ENCODE measurements around the gene RNASEL. TPM values are rescaled to one million over a fixed set of nuclear protein-coding genes. Genes with fewer than 3 reads are reported as not detected.

RNASEL gene
- total RNA-seq, 2 experiments from 2014 or later: 4.2 to 4.3 TPM

DNA sequence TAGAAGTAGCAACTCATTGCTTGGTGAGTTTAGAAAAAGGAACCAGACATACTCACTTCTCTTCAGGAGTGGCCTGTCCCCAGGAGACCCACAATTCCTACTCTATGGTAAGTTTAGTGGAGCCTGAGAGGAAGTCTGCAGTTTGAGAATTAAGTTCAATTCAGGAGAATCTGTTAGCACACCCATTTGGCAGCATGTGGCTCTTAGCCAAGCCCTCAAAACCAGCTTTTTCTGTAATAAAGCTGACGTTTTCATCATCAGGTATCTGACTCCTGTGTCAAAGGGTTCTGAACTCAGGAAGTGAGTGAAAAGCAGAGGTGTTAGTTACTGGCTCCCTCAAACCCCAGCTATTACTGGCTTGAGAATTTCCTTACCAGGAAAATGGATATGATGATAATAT is 35.5 kb upstream of the RNASEL start:
- CTCF ChIA-PET: interaction anchor here (0.6 to 1.8 kb wide), 2 partner anchors 8 to 28 kb away, joined by 3 to 5 read pairs; no protein-coding TSS in a partner anchor
- POLR2A ChIA-PET: no interaction called here

DNA sequence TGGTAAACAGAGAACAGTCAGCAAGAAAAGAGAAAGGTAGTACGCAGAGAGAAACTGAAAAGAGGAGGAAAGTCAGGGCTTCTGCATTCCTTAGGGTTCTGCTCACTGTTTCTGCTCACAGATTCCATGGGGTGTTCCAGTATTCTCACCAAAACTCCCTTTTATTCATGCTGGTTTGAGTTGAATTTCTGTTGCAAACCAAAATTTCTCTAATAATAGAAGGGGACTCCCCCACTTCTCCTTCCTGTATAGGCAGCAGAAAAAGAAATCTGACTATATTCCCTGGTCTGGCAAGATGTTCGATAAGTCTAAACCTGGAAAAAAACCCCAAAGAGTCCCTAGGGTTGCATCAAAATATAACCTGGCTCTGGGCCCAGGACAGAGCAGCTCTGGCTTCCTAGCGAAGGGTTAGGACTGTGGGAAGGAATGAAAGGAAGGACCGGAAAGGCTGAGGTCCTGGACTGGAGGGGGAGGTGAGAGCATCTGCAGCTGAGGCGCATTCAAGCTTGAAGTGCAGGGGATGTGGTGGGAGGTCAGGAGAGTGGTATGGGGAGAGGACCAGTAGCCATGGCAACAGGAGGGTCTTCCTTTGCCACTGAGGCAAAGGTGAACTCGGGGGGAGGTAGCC is 34.0 kb upstream of the RNASEL start:
- ChIA-PET POLR2A (no interaction called here), CTCF (no interaction called here)

DNA sequence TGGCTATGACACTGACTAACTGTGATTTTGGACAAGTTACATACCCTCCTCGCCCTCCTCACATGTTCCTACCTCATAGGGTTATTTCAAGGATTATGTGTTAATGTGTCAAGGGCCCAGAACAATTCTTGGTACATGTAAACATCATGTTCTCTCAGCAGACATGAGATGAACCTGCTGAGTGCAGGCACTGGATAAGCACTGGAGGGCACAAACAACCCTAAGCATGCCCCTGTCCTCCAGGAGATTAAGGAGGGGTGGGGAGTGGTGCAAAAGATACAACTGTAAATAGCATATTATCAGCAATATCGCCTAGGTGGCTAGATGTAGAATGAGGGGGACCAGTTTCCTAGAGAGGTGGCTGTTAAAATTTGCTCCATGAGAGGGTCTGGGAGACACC is 32.9 kb upstream of the RNASEL start:
- POLR2A ChIA-PET: no interaction called here
- CTCF ChIA-PET: no interaction called here

DNA sequence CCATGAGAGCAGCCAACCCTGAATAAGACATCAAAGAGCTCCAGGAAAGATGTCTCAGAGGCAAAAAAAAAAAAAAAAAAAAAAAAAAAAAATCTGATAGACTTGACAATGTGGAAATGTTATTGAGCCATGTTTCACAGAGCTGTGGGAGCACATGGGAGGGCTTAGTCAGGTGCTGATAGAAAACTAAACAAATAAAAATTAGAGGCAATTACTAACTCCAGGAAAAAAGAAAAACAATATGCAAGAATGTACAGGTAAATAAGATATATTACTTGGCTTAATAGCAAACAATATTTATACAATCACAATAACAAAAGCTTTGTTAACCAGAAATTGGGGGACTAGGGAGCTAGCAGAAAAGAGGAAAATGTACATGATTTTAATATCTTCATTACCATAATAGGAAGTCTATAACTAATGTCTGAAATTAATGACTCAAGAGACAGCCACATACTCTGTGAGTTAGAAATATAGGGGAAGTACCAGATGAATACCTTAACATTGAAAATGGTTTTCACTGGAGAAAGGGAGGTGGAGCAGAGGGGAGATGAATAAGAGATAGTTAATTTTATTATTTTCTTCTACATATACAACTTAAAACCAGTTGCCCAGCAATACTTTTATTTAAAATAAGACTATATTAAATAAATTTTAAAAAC is 32.0 kb upstream of the RNASEL start:
- POLR2A ChIA-PET: interaction anchor here (0.6 kb wide), 1 partner anchor 18 kb away, joined by 3 read pairs; no protein-coding TSS in a partner anchor
- CTCF ChIA-PET: interaction anchor here (3.0 kb wide), 1 partner anchor 9 kb away, joined by 8 read pairs; no protein-coding TSS in a partner anchor

DNA sequence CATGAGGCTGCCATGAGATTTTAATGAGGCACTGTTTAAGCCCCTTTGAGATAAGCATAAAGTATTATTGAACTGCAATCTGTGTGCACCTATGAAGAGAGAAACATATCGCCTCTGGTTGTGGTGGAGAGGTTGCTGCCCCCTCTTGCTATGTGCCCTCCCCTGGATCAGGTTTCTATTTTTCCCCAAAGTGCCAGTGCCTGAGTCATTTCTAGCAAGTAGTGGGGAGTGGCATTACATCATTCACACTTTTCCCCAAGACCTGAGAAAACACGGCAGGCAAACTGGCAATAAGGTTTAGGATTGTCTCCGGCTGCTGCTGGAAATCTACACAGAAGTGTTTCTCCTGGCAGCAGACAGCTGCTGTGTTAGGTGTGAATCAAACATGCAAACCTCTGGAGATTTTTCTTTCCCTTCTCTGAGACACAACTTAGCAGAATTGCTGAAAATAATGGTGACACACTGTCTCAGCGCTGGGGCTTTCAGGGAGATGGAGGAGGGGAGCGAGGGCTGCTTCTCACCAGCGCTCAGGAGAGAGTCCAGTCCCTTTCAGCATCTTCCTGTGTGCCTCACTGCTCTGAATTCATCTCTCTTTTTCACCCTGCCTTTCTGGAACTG is 28.8 kb upstream of the RNASEL start:
- ChIA-PET POLR2A (no interaction called here), CTCF (interaction anchor here (1.3 to 3.0 kb wide), 3 partner anchors 10 to 165 kb away, joined by 3 to 8 read pairs (median 3); no protein-coding TSS in a partner anchor)

DNA sequence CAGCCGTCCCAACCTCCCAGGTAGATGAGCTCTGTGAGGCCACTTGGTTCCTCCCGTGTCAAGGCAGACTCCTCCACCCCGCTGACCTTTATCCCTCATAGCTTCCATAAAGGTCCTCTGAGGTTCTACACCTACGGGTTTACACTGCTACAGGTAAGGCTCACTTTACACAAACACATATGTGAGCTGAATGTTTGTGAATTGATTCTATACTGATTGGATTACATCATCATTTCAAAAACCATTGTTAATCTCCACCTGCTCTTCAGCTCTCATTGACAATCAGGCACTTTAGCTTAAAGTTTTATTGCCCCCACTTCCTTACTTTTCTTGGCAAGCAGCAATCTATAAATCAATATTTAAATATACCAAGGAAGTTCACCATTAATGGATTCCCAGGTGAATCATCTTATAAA is 28.0 kb upstream of the RNASEL start:
- POLR2A ChIA-PET: interaction anchor here (0.6 to 2.7 kb wide), 5 partner anchors 12 to 273 kb away, joined by 3 to 19 read pairs (median 4); no protein-coding TSS in a partner anchor
- CTCF ChIA-PET: interaction anchor here (0.6 to 30.8 kb wide), 5 partner anchors 8 to 170 kb away, joined by 3 to 459 read pairs (median 5); partner anchors contain the start of genes NPL and RGS16

DNA sequence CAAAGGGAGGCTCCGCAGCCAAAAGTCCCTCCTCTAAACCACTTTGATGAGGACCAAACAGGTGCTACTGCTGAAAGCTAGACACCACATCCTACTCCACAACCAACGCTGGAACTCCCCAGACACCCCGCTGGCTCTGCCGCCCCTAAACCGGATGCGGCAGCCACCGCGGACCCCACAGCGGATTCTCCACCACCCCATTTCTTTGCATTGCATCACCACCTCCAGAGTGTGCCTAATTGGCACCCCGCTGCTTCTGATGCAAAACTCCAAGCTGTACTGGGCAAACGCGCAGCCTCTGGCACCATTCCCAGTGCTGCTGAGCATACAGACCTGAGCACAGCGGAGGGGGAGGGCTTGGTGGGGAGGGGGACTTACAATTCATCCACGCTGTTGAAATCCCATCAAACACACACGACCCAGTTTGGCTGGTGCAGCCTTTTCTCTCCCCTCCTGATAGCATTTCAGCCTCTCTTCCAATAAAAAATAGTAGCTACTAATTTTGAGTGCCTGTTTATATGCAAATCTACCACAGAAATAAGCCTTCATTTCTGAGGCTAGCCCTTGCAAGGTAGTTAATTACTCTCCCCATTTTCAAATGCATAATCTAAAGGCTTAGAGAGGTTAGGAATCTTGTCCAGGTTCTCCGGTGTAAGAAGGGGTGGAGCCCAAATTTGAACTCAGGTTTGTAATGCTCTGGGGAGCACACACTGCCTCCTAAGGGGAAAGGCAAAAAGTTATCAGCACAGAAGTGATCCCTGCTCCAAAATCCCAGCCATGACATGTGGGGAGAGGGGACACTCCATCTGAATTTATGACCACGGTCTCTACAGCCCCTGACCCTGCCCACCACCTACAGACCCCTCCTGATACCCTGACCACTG is 27.3 kb upstream of the RNASEL start:
- ChIA-PET POLR2A (interaction anchor here (0.6 to 2.7 kb wide), 8 partner anchors 8 to 274 kb away, joined by 3 to 19 read pairs (median 6); no protein-coding TSS in a partner anchor), CTCF (interaction anchor here (0.6 to 30.8 kb wide), 8 partner anchors 9 to 170 kb away, joined by 3 to 459 read pairs (median 9); partner anchors contain the start of genes NPL and RGS16)

DNA sequence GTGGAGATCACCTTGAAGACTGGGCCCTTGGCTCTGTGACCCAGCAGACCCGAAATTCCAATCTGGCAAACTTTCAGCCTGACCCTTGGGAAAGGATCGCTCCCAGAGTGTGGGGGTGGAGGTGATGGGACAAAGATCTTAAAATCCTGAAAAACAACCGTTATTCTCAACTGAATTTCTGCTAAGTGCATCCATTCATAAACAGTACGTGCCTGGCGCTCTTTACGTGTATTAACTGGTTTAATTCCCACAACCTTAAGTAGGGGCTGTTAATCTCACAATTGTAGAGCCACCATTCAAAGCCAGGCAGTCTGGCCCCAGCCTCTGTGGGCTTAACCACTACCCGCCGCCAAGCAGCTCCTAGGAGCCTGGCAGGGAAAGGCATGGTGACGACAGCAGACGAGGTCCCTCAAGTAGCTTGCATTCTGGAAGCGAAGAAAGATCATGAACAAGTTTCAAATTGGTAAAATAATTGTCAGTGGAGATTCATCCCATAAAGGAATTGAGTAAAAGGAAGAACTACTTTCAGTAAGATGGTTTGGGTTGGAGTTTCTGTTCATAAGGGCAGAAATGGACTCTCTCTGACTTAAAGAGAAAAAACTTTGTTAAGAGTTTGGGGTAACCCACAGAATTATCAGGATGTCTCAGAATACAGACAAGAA is 26.5 kb upstream of the RNASEL start:
- POLR2A ChIA-PET: interaction anchor here (1.0 to 2.7 kb wide), 5 partner anchors 8 to 174 kb away, joined by 3 to 19 read pairs (median 9); no protein-coding TSS in a partner anchor
- CTCF ChIA-PET: interaction anchor here (1.6 to 30.8 kb wide), 7 partner anchors 9 to 171 kb away, joined by 5 to 459 read pairs (median 9); partner anchors contain the start of genes NPL and RGS16

DNA sequence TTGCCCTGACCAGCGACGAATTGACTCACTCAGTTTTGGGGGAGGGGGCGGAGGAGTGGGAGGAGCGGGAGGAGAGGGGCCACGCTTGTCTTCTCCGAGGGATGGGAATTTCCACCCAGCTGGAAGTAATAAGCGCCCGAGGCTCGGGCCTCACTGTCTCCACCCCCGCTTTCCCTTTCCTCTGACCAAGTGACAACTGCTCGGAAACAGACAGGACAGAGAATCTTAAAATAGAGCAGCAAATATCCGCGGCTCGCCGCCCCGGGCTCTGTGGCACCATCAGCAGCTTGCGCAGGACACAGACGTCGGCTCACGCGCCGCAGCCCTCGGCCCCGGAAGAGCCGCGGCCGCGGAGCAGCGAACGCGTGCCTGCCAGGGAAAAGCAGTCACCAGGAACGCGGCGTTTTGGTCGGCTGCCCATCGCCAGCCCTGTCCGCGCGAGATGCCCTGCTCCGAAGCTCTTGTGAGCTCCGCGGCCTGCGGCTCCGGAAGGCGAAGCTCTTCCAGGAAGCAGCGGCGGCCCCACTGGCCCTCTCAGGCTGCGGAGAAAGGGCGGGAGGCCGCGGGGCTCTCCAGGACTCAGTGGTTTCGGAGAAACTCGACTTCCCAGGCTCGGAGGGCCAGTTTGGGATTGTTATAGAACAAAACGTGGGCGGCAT is 25.9 kb upstream of the RNASEL start:
- ChIA-PET POLR2A (interaction anchor here (1.0 to 2.7 kb wide), 4 partner anchors 7 to 15 kb away, joined by 3 to 19 read pairs (median 10); no protein-coding TSS in a partner anchor), CTCF (interaction anchor here (1.8 to 30.8 kb wide), 6 partner anchors 8 to 172 kb away, joined by 7 to 459 read pairs (median 10); partner anchors contain the start of genes NPL and RGS16)

DNA sequence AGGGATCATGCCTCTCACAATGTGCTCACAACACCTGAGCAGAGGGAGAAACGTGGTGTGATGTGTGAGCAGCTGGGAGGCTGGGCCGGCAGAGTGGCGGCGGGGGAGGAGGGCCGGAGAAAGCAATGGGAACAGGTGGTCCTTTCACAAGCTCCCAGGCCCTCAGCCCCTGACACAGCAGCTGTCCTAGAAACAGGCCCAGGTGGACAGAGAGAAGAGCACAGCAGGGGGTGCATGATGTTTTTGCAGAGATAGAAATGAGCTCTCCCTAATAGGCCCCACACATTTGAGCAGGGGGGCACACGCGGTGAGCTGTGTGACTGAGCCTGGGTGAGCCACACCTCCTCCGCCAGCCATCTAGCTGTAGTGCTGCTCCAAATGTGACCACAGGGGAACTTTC is 22.7 kb upstream of the RNASEL start:
- ChIA-PET POLR2A (interaction anchor here (1.2 kb wide), 1 partner anchor 178 kb away, joined by 4 read pairs; the partner anchor contains the start of gene NPL), CTCF (interaction anchor here (30.8 kb wide), 1 partner anchor 175 kb away, joined by 459 read pairs; the partner anchor contains the start of gene NPL)

DNA sequence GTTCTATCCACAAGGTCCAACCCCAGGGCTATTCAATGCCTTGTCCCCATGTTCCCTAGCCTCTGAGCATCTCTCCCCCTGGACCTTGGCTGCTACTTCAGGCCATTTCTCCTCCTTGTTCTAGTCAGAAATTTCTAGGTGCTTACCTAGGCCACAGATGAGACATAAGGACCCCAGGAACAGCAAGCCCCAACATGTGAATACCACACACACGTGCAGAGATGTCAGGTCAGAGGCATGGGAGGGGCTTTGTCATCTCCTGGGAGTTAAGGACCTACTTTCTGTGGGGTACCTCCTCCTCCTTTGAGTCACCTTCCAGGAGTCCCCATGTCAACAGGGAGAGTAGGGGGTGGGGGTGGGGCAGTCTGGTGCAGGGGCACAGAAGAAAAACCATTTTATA is 22.3 kb upstream of the RNASEL start:
- CTCF ChIA-PET: interaction anchor here (30.8 kb wide), 1 partner anchor 175 kb away, joined by 459 read pairs; the partner anchor contains the start of gene NPL
- POLR2A ChIA-PET: interaction anchor here (1.2 kb wide), 1 partner anchor 179 kb away, joined by 4 read pairs; the partner anchor contains the start of gene NPL

DNA sequence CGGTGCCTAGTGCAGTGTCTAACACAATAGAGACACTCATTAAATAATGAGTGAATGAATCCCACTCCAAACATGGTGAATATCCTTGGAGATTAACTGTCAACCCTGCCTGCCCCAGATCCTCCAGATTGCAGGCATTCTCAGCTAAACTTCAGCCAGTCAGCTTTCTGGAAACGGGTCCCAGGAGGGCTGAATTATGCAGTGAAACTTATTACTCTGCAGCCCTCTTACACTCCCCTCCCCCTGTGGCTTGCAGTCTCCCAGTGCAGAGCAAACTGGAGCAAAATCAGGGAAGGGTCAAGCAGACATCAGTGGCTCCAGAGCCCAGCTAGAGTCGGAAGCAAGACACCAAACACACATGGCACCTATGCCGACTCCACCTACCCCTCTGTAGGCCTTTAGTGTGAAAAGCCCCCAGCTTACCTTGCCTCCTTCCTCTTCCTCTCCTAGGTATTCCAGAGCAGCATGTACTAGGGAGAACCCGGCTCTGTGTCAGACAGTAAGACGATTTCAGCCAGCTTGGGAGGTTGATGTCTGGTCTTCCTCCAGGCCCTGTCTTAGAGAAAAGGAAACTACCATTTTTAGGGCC is 21.6 kb upstream of the RNASEL start:
- ChIA-PET CTCF (interaction anchor here (30.8 kb wide), 1 partner anchor 176 kb away, joined by 459 read pairs; the partner anchor contains the start of gene NPL), POLR2A (no interaction called here)

DNA sequence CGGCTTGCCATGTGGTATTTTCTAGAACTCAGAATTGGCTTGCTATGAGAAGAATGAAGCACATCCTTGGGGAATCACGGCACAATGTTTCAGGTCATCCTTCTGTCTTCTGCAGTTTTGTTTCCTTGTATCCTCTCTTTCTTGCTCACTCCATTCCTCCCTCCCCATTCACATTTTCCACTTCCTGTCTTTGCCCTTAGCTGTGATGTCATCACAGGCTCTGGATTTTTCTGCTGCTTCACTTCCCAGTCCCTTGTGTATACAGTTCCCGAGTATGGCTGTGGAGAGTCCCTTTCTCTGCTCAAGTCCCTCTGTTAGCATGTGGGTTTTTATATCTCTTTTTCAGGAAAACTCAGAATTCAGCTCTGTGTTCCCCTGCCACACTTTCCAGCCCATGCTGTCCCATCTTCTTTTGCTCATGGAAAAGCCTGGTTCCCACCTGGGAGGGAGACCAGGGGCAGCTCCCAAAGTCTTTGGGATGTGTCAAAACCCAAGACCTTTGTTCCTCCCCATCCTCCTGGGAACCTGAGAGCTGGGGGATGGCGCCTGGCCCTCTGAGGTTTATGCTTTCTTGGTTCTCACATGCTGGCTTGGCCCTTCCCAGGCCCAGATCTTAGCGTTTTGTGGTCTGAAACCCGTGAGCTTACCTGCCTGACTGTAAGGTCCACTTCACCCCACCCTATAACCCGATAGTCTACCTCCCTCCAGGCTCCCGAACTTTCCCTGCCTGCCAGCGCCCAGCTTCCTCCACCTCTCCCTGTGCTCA is 20.0 kb upstream of the RNASEL start:
- ChIA-PET CTCF (interaction anchor here (30.8 kb wide), 1 partner anchor 178 kb away, joined by 459 read pairs; the partner anchor contains the start of gene NPL), POLR2A (interaction anchor here (1.2 kb wide), 1 partner anchor 20 kb away, joined by 4 read pairs; no protein-coding TSS in a partner anchor)

DNA sequence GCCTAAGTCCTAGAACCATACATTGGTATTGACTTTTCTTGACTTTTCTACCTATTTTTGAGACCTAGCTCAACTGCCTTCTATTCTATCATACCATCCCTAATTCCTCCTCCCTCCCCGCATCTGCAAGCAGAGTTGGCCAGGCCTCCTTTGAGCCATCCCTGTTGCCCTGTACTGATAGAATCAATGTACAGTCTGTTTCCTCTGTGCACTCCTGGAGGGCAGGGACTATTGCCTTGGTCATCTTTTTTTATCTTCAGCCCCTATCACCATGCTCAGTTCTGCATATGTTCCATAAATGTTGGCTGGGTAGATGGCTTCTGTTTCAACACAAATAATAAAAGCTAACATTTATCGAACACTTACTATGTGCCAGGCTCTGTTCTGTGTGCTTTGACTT is 19.2 kb upstream of the RNASEL start:
- CTCF ChIA-PET: interaction anchor here (1.9 to 30.8 kb wide), 2 partner anchors 13 to 178 kb away, joined by 6 to 459 read pairs; partner anchors contain the start of gene NPL
- POLR2A ChIA-PET: interaction anchor here (1.2 to 1.3 kb wide), 2 partner anchors 7 to 21 kb away, joined by 3 to 4 read pairs; no protein-coding TSS in a partner anchor

DNA sequence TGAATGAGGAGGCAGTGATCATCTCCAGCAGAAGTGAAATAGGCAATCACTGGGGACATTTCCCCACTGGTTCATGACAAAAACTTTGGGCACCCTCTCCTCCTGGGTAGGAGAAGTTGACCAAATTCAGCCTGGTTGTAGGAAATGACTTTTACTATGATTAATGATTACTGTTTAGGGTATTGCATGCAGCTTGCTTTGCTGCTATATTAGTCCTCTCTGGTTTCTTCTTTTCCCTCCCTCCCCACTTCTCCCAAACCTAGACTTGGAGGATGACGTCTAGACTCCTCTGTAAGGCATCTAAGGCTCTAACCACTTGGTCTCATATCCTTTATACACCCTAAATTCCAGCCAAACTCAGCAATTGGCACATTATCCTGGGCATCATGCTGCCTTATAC is 18.5 kb upstream of the RNASEL start:
- ChIA-PET CTCF (interaction anchor here (0.6 to 30.8 kb wide), 4 partner anchors 8 to 538 kb away, joined by 3 to 459 read pairs (median 8); partner anchors contain the start of gene NPL), POLR2A (interaction anchor here (1.3 kb wide), 1 partner anchor 8 kb away, joined by 3 read pairs; no protein-coding TSS in a partner anchor)

Measured in activated CD8-positive, alpha-beta memory T cell treated with anti-CD3 and anti-CD28 coated beads for 36 hours (primary cell).